Tibial nerve (tissue), 4 donors: ENCODE measurements around the gene DOK7. TPM values are rescaled to one million over a fixed set of nuclear protein-coding genes. Genes with fewer than 3 reads are reported as not detected.

Source experiments
- DNase-seq, 2 donors: peaks; one replicate each; pipeline ENCODE4 v3.0.0-alpha.2; 2019; ENCODE audit warnings: low spot score in 2 of 2
- H3K27ac ChIP-seq, 4 donors: fragments of 200-600 bp; sonication (generic) in 3 of 4; one replicate each; pipeline ENCODE4 v1.5.1; 2017 to 2019; ENCODE audit warnings: mild to moderate bottlenecking in 1 of 4
- H3K27me3 ChIP-seq, 2 donors: fragments of 200-600 bp; sonication (generic) in 1 of 2; one replicate each; pipeline versions ENCODE4 v1.5.1 to v1.6.0; 2017 to 2019
- H3K36me3 ChIP-seq, 3 donors: fragments of 200-600 bp; sonication (generic); one replicate each; pipeline ENCODE4 v1.5.1; 2018 to 2019
- H3K4me1 ChIP-seq, 4 donors: fragments of 200-600 bp; sonication (generic) in 3 of 4; one replicate each; pipeline ENCODE4 v1.5.1; 2017 to 2019
- H3K4me3 ChIP-seq, 4 donors: fragments of 200-600 bp; sonication (generic) in 3 of 4; one replicate each; pipeline ENCODE4 v1.5.1; 2017 to 2019; ENCODE audit warnings: mild to moderate bottlenecking in 1 of 4, moderate library complexity in 1 of 4
- H3K9me3 ChIP-seq, 4 donors: fragments of 200-600 bp; sonication (generic) in 3 of 4; one replicate each; pipeline ENCODE4 v1.5.1; 2017 to 2019
- CTCF ChIP-seq, 5 experiments: fragments of 200-600 bp in 3 of 5; fragments of 450-650 bp in 2 of 5; sonication (generic) in 3 of 5; IDR thresholded peaks; one replicate each; pipeline ENCODE4 v1.5.1; 2016 to 2019; ENCODE audit warnings: antibody characterized with exemption in 5 of 5, mild to moderate bottlenecking in 3 of 5, moderate library complexity in 2 of 5
- EP300 ChIP-seq, 2 donors: sonication (generic); formaldehyde crosslinking; IDR thresholded peaks; one replicate each; pipeline ENCODE4 v1.6.1; 2017; ENCODE audit warnings: antibody characterized with exemption in 2 of 2, mild to moderate bottlenecking in 1 of 2
- POLR2A ChIP-seq, 2 donors: fragments of 450-650 bp; IDR thresholded peaks; one replicate each; pipeline ENCODE4 v1.6.1; 2017; ENCODE audit warnings: antibody characterized with exemption in 2 of 2, mild to moderate bottlenecking in 2 of 2, moderate library complexity in 2 of 2
- WGBS, 2 donors: methylation state at CpG; one replicate each; pipeline ENCODE4 v1.1.5; 2018; 5-methylcytosine and 5-hydroxymethylcytosine counted together
- total RNA-seq, 4 donors: library from RNA; depleted of rRNA; stranded (reverse); fragments of >200 nt; gene quantifications; one replicate each; pipeline ENCODE4 v1.1.0, GENCODE V29; 2016

DOK7 gene
- total RNA-seq, 4 donors from 2014 or later, result 0.66 TPM; not detected in 3

- Histone ChIP-seq H3K27ac (no peak overlapping the region), H3K4me3 (no peak overlapping the region), H3K4me1 (no peaks in the 10 kb centered on the region), H3K27me3 (no peaks in the 10 kb centered on the region), H3K36me3 (peaks cover 0 to 89% (median 19%) of the 10 kb centered on the region in 3 donors), H3K9me3 (no peaks in the 10 kb centered on the region)
- DNase-seq, result no peak
- TF ChIP-seq POLR2A (IDR thresholded peaks at IDR 0.05), result no peak
- no peak for TF ChIP-seq CTCF (IDR thresholded peaks at IDR 0.05)
- TF ChIP-seq EP300 (IDR thresholded peaks at IDR 0.05), result no peak
- 81 to 88% methylated on average over 8 to 9 of the region's 15 CpGs for WGBS, 2 donors
Measured at GRCh38 chr4:3522326-3522640, 59.2 kb downstream of the DOK7 start.

GRCh38 chr4:3522651-3523050, 59.5 kb downstream of the DOK7 start:
- no peak overlapping the region for H3K4me3 ChIP-seq
- DNase-seq, result no peak
- no peaks in the 10 kb centered on the region for H3K9me3 ChIP-seq
- no peaks in the 10 kb centered on the region for H3K4me1 ChIP-seq
- 84 to 97% methylated on average over 11 of the region's 19 CpGs for WGBS, 2 donors
- peaks cover 0 to 89% (median 19%) of the 10 kb centered on the region in 3 donors for H3K36me3 ChIP-seq
- no peak overlapping the region for H3K27ac ChIP-seq
- no peak for TF ChIP-seq EP300 (IDR thresholded peaks at IDR 0.05)
- TF ChIP-seq POLR2A (IDR thresholded peaks at IDR 0.05), result no peak
- no peak for TF ChIP-seq CTCF (IDR thresholded peaks at IDR 0.05)
- no peaks in the 10 kb centered on the region for H3K27me3 ChIP-seq

GRCh38 chr4:3523146-3523627, 60.1 kb downstream of the DOK7 start:
- WGBS, 2 donors, result 95 to 98% methylated on average over 9 to 10 of the region's 10 CpGs
- DNase-seq, result no peak
- Histone ChIP-seq H3K27ac (no peak overlapping the region), H3K9me3 (no peaks in the 10 kb centered on the region), H3K4me3 (no peak overlapping the region), H3K27me3 (no peaks in the 10 kb centered on the region), H3K36me3 (peaks cover 0 to 89% (median 19%) of the 10 kb centered on the region in 3 donors), H3K4me1 (peaks cover 0 to 2% (median 0%) of the 10 kb centered on the region in 4 donors)
- TF ChIP-seq CTCF (IDR thresholded peaks at IDR 0.05), result no peak
- no peak for TF ChIP-seq EP300 (IDR thresholded peaks at IDR 0.05)
- no peak for TF ChIP-seq POLR2A (IDR thresholded peaks at IDR 0.05)

GRCh38 chr4:3523628-3524221, 60.6 kb downstream of the DOK7 start:
- H3K27ac ChIP-seq, result no peak overlapping the region
- peaks cover 0 to 89% (median 19%) of the 10 kb centered on the region in 3 donors for H3K36me3 ChIP-seq
- H3K4me1 ChIP-seq, result peaks cover 0 to 7% (median 0%) of the 10 kb centered on the region in 4 donors
- H3K27me3 ChIP-seq, result no peaks in the 10 kb centered on the region
- no peaks in the 10 kb centered on the region for H3K9me3 ChIP-seq
- TF ChIP-seq EP300 (IDR thresholded peaks at IDR 0.05) (no peak), POLR2A (IDR thresholded peaks at IDR 0.05) (no peak), CTCF (IDR thresholded peaks at IDR 0.05) (no peak)
- DNase-seq, result no peak
- no peak overlapping the region for H3K4me3 ChIP-seq
- WGBS, 2 donors, result 88 to 89% methylated on average over 21 to 22 of the region's 24 CpGs

GRCh38 chr4:3524349-3524748, 61.2 kb downstream of the DOK7 start:
- Histone ChIP-seq H3K9me3 (no peaks in the 10 kb centered on the region), H3K36me3 (peaks cover 0 to 89% (median 19%) of the 10 kb centered on the region in 3 donors), H3K4me1 (peaks cover 0 to 12% (median 0%) of the 10 kb centered on the region in 4 donors), H3K27ac (no peak overlapping the region), H3K27me3 (no peaks in the 10 kb centered on the region), H3K4me3 (no peak overlapping the region)
- DNase-seq, result no peak
- WGBS, 2 donors, result 89 to 95% methylated on average over 5 to 8 of the region's 8 CpGs
- no peak for TF ChIP-seq EP300 (IDR thresholded peaks at IDR 0.05)
- no peak for TF ChIP-seq CTCF (IDR thresholded peaks at IDR 0.05)
- TF ChIP-seq POLR2A (IDR thresholded peaks at IDR 0.05), result no peak
